H1 (cell line): ENCODE measurements around the gene SLC38A7. TPM values are rescaled to one million over a fixed set of nuclear protein-coding genes. Genes with fewer than 3 reads are reported as not detected.

Source experiments
- CBX8 ChIP-seq: fragments of 300-800, 300-1000 bp; sonication (generic); IDR thresholded peaks from 2 replicates; pipeline ENCODE4 v1.7.1; 2016; ENCODE audit warnings: low read depth, low read length, borderline replicate concordance
- EZH2 ChIP-seq: fragments of 200-600 bp; sonication (generic); IDR thresholded peaks from 2 replicates; pipeline ENCODE4 v1.7.1; 2012; ENCODE audit warnings: low read depth, mild to moderate bottlenecking, moderate library complexity, low read length, inconsistent platforms; ENCODE audit not compliant: severe bottlenecking
- POLR2AphosphoS5 ChIP-seq: IDR thresholded peaks from 2 replicates; pipeline ENCODE4 v1.6.1; 2011; ENCODE audit warnings: low read depth, low read length
- TEAD4 ChIP-seq: IDR thresholded peaks from 2 replicates; pipeline ENCODE4 v1.6.1; 2012; ENCODE audit warnings: low read depth, low read length, inconsistent platforms, mixed read lengths
- polyA plus RNA-seq, 7 experiments: library from polyadenylated mRNA; depleted of rRNA in 3 of 7; stranded (reverse) in 5 of 7; unstranded in 2 of 7; fragments of >200 nt in 5 of 7; fragments of 200-250 nt in 2 of 7; gene quantifications; 1 replicate in 5 of 7; 2 replicates in 1 of 7; 4 replicates in 1 of 7; pipeline versions ENCODE4 v1.2.1 to v1.2.3, GENCODE V29; 2011 to 2013; ENCODE audit warnings: missing spikeins in 2 of 7, mixed read lengths in 2 of 7
- total RNA-seq: library from RNA; stranded (reverse); fragmentation: NEBNext Ultra II Directional; extraction: Animal tissue kit (Norgen Biotek cat#: 25700); gene quantifications from 2 replicates; pipeline ENCODE4 v1.2.1, GENCODE V29; 2021

Gene SLC38A7
- total and polyA plus RNA-seq, 2 of the 8 experiments (the other 6 are each of a cell fraction or from before 2014, with no cell fraction given): 26.7 to 28.0 TPM

- no peak for TF ChIP-seq EZH2
- no peak for TF ChIP-seq TEAD4
- TF ChIP-seq POLR2AphosphoS5: no peak
- TF ChIP-seq CBX8: no peak
These were observed 27.7 kb downstream of the SLC38A7 start (continued) for GRCh38 chr16:58656899-58657298.
